ENCODE measurements around the gene ATF6. TPM values are rescaled to one million over a fixed set of nuclear protein-coding genes. Genes with fewer than 3 reads are reported as not detected.

The ATF6 gene
- polyA plus RNA-seq, 2 of the 4 experiments (the other 2 are of a cell fraction), result 8.6 to 28.0 TPM

GRCh38 chr1:161884475-161884874 lies 118.4 kb downstream of the ATF6 start:
- Histone ChIP-seq H3K27ac (peak overlapping the region in 1 of 2 experiments; percentile 10; a peak in 1 of 6 replicates), H3K4me1 (peaks cover 26% of the 10 kb centered on the region), H3K4me3 (no peak overlapping the region; the same call in 2 of the 3 replicates), H3K9me3 (no peaks in the 10 kb centered on the region), H3K4me2 (peak overlapping the region; percentile 77)
- ChIA-PET POLR2A (interaction anchor here (1.1 kb wide), 1 partner anchor 139 kb away, joined by 3 read pairs; the partner anchor contains the start of gene OLFML2B), CTCF (no interaction called here)
- no peak for FAIRE-seq
- TF ChIP-seq GATA3 (IDR thresholded peaks at IDR 0.05; ENCODE audit: borderline replicate concordance) (0 out of 2 replicates have a peak, but pooled peaks have one; percentile 3), ZC3H11A (IDR thresholded peaks at IDR 0.05) (no peak)
- ATAC-seq, result peak in 1 of 2 experiments; percentile 58; a peak in 2 of 6 replicates
- WGBS (ENCODE audit: missing lambda C conversion rate), result 19% methylated on average over 2 of the region's 2 CpGs
- no peak for DNase-seq (ENCODE audit: low read depth in 1 of 2, low spot score in 1 of 2)

GRCh38 chr1:161885003-161885402 lies 118.9 kb downstream of the ATF6 start:
- no peaks in the 10 kb centered on the region for H3K9me3 ChIP-seq
- peak overlapping the region in 1 of 2 experiments; percentile 10; a peak in 1 of 6 replicates for H3K27ac ChIP-seq
- 33% methylated on average over 1 of the region's 1 CpG for WGBS (ENCODE audit: missing lambda C conversion rate)
- ATAC-seq (peak; percentile 86 to 91), FAIRE-seq (peak; percentile 7), DNase-seq (ENCODE audit: low read depth in 1 of 2, low spot score in 1 of 2) (peak; percentile 17 to 53)
- peaks cover 26% of the 10 kb centered on the region for H3K4me1 ChIP-seq
- H3K4me2 ChIP-seq, result peak overlapping the region; percentile 77
- H3K4me3 ChIP-seq, result no peak overlapping the region; the same call in 2 of the 3 replicates
- ChIA-PET POLR2A (interaction anchor here (1.1 kb wide), 1 partner anchor 139 kb away, joined by 3 read pairs; the partner anchor contains the start of gene OLFML2B), CTCF (no interaction called here)
- TF ChIP-seq RAD21 (conservative IDR thresholded peaks at IDR 0.05 in 1 of 2, IDR thresholded peaks at IDR 0.05 in 1 of 2) (no peak), NPAS2 (CRISPR knock-in tag; IDR thresholded peaks at IDR 0.05; ENCODE audit: borderline replicate concordance) (no peak), MAFK (IDR thresholded peaks at IDR 0.05; ENCODE audit: partially characterized antibody) (no peak), BCL3 (IDR thresholded peaks at IDR 0.05) (no peak), RNF2 (IDR thresholded peaks at IDR 0.05; ENCODE audit: borderline replicate concordance, low read depth) (no peak), PHF8 (IDR thresholded peaks at IDR 0.05; ENCODE audit: borderline replicate concordance, low read depth) (no peak), NR3C1 (IDR thresholded peaks at IDR 0.05) (no peak), HES2 (IDR thresholded peaks at IDR 0.05) (no peak), FOSB (CRISPR knock-in tag; IDR thresholded peaks at IDR 0.05) (no peak), EHF (CRISPR knock-in tag; IDR thresholded peaks at IDR 0.05) (no peak), PBX3 (IDR thresholded peaks at IDR 0.05) (no peak), RARB (CRISPR knock-in tag; IDR thresholded peaks at IDR 0.05) (no peak), HOXA7 (CRISPR knock-in tag; IDR thresholded peaks at IDR 0.05) (no peak), TP53 (CRISPR knock-in tag; IDR thresholded peaks at IDR 0.05) (no peak), EHMT2 (IDR thresholded peaks at IDR 0.05; ENCODE audit: low read depth) (no peak), JUNB (IDR thresholded peaks at IDR 0.05) (peak; percentile 53; the same call in 1 of the 2 replicates), CEBPB (IDR thresholded peaks at IDR 0.05) (0 out of 4 replicates have a peak, but pooled peaks of 1 of the 2 experiments have one; percentile 10), FOSL2 (IDR thresholded peaks at IDR 0.05) (peak; percentile 52; the same call in 1 of the 2 replicates), FOSL2 (CRISPR knock-in tag; IDR thresholded peaks at IDR 0.05) (peak; percentile 70), RCOR1 (IDR thresholded peaks at IDR 0.05; ENCODE audit: low read depth, low read length) (no peak), GATA3 (IDR thresholded peaks at IDR 0.05; ENCODE audit: borderline replicate concordance) (0 out of 2 replicates have a peak, but pooled peaks have one; percentile 9), KDM1A (IDR thresholded peaks at IDR 0.05; ENCODE audit: low read depth) (no peak), ZC3H11A (IDR thresholded peaks at IDR 0.05) (no peak), SREBF2 (IDR thresholded peaks at IDR 0.05) (no peak), POLR2A (IDR thresholded peaks at IDR 0.05; ENCODE audit: low read length) (no peak)
- TF ChIP-seq, protein P1, sequence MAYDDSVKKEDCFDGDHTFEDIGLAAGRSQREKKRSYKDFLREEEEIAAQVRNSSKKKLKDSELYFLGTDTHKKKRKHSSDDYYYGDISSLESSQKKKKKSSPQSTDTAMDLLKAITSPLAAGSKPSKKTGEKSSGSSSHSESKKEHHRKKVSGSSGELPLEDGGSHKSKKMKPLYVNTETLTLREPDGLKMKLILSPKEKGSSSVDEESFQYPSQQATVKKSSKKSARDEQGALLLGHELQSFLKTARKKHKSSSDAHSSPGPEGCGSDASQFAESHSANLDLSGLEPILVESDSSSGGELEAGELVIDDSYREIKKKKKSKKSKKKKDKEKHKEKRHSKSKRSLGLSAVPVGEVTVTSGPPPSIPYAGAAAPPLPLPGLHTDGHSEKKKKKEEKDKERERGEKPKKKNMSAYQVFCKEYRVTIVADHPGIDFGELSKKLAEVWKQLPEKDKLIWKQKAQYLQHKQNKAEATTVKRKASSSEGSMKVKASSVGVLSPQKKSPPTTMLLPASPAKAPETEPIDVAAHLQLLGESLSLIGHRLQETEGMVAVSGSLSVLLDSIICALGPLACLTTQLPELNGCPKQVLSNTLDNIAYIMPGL (CRISPR knock-in tag; IDR thresholded peaks at IDR 0.05; ENCODE audit: borderline replicate concordance), result no peak
- TF ChIP-seq, protein P2, sequence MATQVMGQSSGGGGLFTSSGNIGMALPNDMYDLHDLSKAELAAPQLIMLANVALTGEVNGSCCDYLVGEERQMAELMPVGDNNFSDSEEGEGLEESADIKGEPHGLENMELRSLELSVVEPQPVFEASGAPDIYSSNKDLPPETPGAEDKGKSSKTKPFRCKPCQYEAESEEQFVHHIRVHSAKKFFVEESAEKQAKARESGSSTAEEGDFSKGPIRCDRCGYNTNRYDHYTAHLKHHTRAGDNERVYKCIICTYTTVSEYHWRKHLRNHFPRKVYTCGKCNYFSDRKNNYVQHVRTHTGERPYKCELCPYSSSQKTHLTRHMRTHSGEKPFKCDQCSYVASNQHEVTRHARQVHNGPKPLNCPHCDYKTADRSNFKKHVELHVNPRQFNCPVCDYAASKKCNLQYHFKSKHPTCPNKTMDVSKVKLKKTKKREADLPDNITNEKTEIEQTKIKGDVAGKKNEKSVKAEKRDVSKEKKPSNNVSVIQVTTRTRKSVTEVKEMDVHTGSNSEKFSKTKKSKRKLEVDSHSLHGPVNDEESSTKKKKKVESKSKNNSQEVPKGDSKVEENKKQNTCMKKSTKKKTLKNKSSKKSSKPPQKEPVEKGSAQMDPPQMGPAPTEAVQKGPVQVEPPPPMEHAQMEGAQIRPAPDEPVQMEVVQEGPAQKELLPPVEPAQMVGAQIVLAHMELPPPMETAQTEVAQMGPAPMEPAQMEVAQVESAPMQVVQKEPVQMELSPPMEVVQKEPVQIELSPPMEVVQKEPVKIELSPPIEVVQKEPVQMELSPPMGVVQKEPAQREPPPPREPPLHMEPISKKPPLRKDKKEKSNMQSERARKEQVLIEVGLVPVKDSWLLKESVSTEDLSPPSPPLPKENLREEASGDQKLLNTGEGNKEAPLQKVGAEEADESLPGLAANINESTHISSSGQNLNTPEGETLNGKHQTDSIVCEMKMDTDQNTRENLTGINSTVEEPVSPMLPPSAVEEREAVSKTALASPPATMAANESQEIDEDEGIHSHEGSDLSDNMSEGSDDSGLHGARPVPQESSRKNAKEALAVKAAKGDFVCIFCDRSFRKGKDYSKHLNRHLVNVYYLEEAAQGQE (IDR thresholded peaks at IDR 0.05), result no peak
- TF ChIP-seq, protein P3, sequence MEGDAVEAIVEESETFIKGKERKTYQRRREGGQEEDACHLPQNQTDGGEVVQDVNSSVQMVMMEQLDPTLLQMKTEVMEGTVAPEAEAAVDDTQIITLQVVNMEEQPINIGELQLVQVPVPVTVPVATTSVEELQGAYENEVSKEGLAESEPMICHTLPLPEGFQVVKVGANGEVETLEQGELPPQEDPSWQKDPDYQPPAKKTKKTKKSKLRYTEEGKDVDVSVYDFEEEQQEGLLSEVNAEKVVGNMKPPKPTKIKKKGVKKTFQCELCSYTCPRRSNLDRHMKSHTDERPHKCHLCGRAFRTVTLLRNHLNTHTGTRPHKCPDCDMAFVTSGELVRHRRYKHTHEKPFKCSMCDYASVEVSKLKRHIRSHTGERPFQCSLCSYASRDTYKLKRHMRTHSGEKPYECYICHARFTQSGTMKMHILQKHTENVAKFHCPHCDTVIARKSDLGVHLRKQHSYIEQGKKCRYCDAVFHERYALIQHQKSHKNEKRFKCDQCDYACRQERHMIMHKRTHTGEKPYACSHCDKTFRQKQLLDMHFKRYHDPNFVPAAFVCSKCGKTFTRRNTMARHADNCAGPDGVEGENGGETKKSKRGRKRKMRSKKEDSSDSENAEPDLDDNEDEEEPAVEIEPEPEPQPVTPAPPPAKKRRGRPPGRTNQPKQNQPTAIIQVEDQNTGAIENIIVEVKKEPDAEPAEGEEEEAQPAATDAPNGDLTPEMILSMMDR (IDR thresholded peaks at IDR 0.05), result no peak
